GM12878 (cell line): ENCODE measurements around the gene LSM3. TPM values are rescaled to one million over a fixed set of nuclear protein-coding genes. Genes with fewer than 3 reads are reported as not detected.

ENCODE experiments used
- ATAC-seq: fragments of 200-7000 bp; cut with Tn5 transposase; 3 replicates; pipeline ENCODE4 v1.9.1; 2020; ENCODE audit warnings: mild to moderate bottlenecking, moderate library complexity
- BruUV-seq: library from RNA; stranded (reverse); fragments of 400-500 nt; replicated peaks from 2 replicates; lab custom pipeline; 2021; lab: Mats Ljungman, UMichigan
- CTCF ChIA-PET: fragments of 300-600 bp; sonication (Branson Sonifier 250); formaldehyde crosslinking; extraction: SDS; loops from one replicate; lab custom pipeline; 2021; ENCODE audit warnings: inconsistent platforms; lab: Yijun Ruan, JAX
- POLR2A ChIA-PET: fragments of 350-600 bp; formaldehyde crosslinking; extraction: SDS; loops from one replicate; lab custom pipeline; 2021; ENCODE audit warnings: inconsistent platforms; lab: Charles Lee
- RAD21 ChIA-PET: fragments of 300-600 bp; sonication (Branson Sonifier 250); formaldehyde crosslinking; loops from one replicate; lab custom pipeline; 2023; ENCODE audit warnings: antibody characterized with exemption; ENCODE audit not compliant: unreplicated experiment; lab: Charles Lee
- SMC1A ChIA-PET: fragments of 300-600 bp; sonication (Branson Sonifier 250); formaldehyde crosslinking; loops from one replicate; lab custom pipeline; 2023; ENCODE audit not compliant: unreplicated experiment, uncharacterized antibody; lab: Charles Lee
- DNase-seq: peaks from one replicate; pipeline ENCODE4 v3.0.0-alpha.2; 2011; ENCODE audit warnings: low read depth, low spot score
- FAIRE-seq: peaks from 3 replicates; lab custom pipeline; 2011; peaks lifted over from hg19 to GRCh38; lab: Jason Lieb, UNC
- H2AFZ ChIP-seq: 2 replicates; pipeline ENCODE4 v1.6.0; 2011; ENCODE audit warnings: low read depth, low read length, control low read depth; ENCODE audit not compliant: control insufficient read depth
- H3K27ac ChIP-seq: 2 replicates; pipeline ENCODE4 v1.5.1; 2011; ENCODE audit warnings: control low read depth; ENCODE audit not compliant: control insufficient read depth, insufficient read depth
- H3K27me3 ChIP-seq, 2 experiments: replicated peaks in 1 of 2; 2 replicates each; pipeline versions ENCODE4 v1.6.0 to v1.6.1; 2011; ENCODE audit warnings: low read length in 1 of 2; ENCODE audit not compliant: control insufficient read depth in 2 of 2, insufficient read depth in 2 of 2
- H3K36me3 ChIP-seq, 2 experiments: 2 replicates each; pipeline ENCODE4 v1.5.1; 2011; ENCODE audit warnings: low read length in 1 of 2; ENCODE audit not compliant: control insufficient read depth in 2 of 2, insufficient read depth in 2 of 2
- H3K4me1 ChIP-seq: 2 replicates; pipeline ENCODE4 v1.6.1; 2011; ENCODE audit warnings: mild to moderate bottlenecking, low read length, moderate library complexity, mixed read lengths; ENCODE audit not compliant: control insufficient read depth, insufficient read depth
- H3K4me2 ChIP-seq: 2 replicates; pipeline ENCODE4 v1.6.0; 2011; ENCODE audit warnings: control low read depth; ENCODE audit not compliant: control insufficient read depth, insufficient read depth
- H3K4me3 ChIP-seq: fragments of 200-600 bp; sonication (generic); 2 replicates; pipeline ENCODE4 v1.5.1; 2016
- H3K79me2 ChIP-seq: 2 replicates; pipeline ENCODE4 v1.6.0; 2011; ENCODE audit warnings: low read length; ENCODE audit not compliant: control insufficient read depth, insufficient read depth
- H3K9ac ChIP-seq: 2 replicates; pipeline ENCODE4 v1.8.0; 2011; ENCODE audit warnings: low read length, control low read depth, mixed read lengths; ENCODE audit not compliant: control insufficient read depth, insufficient read depth
- H3K9me3 ChIP-seq: replicated peaks from 3 replicates; pipeline ENCODE4 v1.5.1; 2011; ENCODE audit warnings: mild to moderate bottlenecking, low read length; ENCODE audit not compliant: control insufficient read depth, insufficient read depth
- H4K20me1 ChIP-seq: 2 replicates; pipeline ENCODE4 v1.6.0; 2011; ENCODE audit not compliant: control insufficient read depth, insufficient read depth
- CBX3 ChIP-seq: fragments of 200-600 bp; sonication (generic); IDR thresholded peaks from 2 replicates; pipeline ENCODE4 v1.6.1; 2016; ENCODE audit warnings: low read depth, borderline replicate concordance
- CHD4 ChIP-seq: fragments of 200-600 bp; sonication (generic); IDR thresholded peaks from 2 replicates; pipeline ENCODE4 v1.6.1; 2016; ENCODE audit warnings: mild to moderate bottlenecking
- CREB1 ChIP-seq: IDR thresholded peaks from 2 replicates; pipeline ENCODE4 v1.6.1; 2012; ENCODE audit warnings: low read depth, mild to moderate bottlenecking, inconsistent platforms
- CTCF ChIP-seq, 3 experiments: IDR thresholded peaks in 2 of 3; conservative IDR thresholded peaks in 1 of 3; 2 replicates each; pipeline ENCODE4 v1.5.1; 2011; ENCODE audit warnings: low read depth in 3 of 3, low read length in 3 of 3, mild to moderate bottlenecking in 3 of 3, control low read depth in 2 of 3, moderate library complexity in 2 of 3, inconsistent platforms in 1 of 3, mixed read lengths in 1 of 3; ENCODE audit not compliant: control insufficient read depth in 2 of 3, insufficient read depth in 1 of 3; ENCODE audit errors: extremely low read depth in 1 of 3
- FOXK2 ChIP-seq: fragments of 450-650 bp; IDR thresholded peaks from 2 replicates; pipeline ENCODE4 v1.6.1; 2017; ENCODE audit warnings: mild to moderate bottlenecking, moderate library complexity
- NFXL1 ChIP-seq: fragments of 450-650 bp; IDR thresholded peaks from 2 replicates; pipeline ENCODE4 v1.6.1; 2017; ENCODE audit warnings: antibody characterized with exemption, mild to moderate bottlenecking, borderline replicate concordance
- PAX8 ChIP-seq: fragments of 450-650 bp; IDR thresholded peaks from 2 replicates; pipeline ENCODE4 v1.6.1; 2017; ENCODE audit warnings: mild to moderate bottlenecking, moderate library complexity
- PML ChIP-seq: IDR thresholded peaks from 2 replicates; pipeline ENCODE4 v1.6.1; 2012; ENCODE audit warnings: low read length, inconsistent platforms
- RAD51 ChIP-seq: fragments of 450-650 bp; IDR thresholded peaks from 2 replicates; pipeline ENCODE4 v1.6.1; 2016; ENCODE audit warnings: moderate library complexity, mild to moderate bottlenecking, inconsistent platforms
- YBX1 ChIP-seq: fragments of 450-650 bp; IDR thresholded peaks from 2 replicates; pipeline ENCODE4 v1.6.1; 2016; ENCODE audit warnings: antibody characterized with exemption
- ZBED1 ChIP-seq: IDR thresholded peaks from 2 replicates; pipeline ENCODE4 v1.6.1; 2016; ENCODE audit warnings: borderline replicate concordance
- ZZZ3 ChIP-seq: IDR thresholded peaks from 2 replicates; pipeline ENCODE4 v1.6.1; 2011; ENCODE audit warnings: low read depth; ENCODE audit not compliant: control insufficient read depth, insufficient read length
- WGBS: methylation state at CpG from one replicate; pipeline ENCODE4 v1.1.6; 2016; ENCODE audit warnings: low lambda C conversion rate; ENCODE audit not compliant: insufficient replicate concordance, insufficient coverage; ENCODE audit errors: missing lambda C conversion rate; 5-methylcytosine and 5-hydroxymethylcytosine counted together
- in situ Hi-C: fragments of 300-500 bp; cut with MboI; formaldehyde crosslinking; loops from 9 replicates; pipeline ENCODE4 v1.14.3; 2018; ENCODE audit warnings: mixed read lengths
- intact Hi-C: fragments of 100-400 bp; cut with micrococcal nuclease; formaldehyde crosslinking; loops from one replicate; pipeline ENCODE4 v1.14.2; 2022; ENCODE audit not compliant: unreplicated experiment
- polyA plus RNA-seq, 11 experiments: library from polyadenylated mRNA; depleted of rRNA in 4 of 11; unstranded in 6 of 11; stranded (reverse) in 5 of 11; fragments of >200 nt; fragmentation: Nextera tagmentation in 4 of 11; fragmentation: Illumina TruSeq in 1 of 11; extraction: Ambion mirVana in 4 of 11; extraction: Trizol in 1 of 11; gene quantifications; 1 replicate in 1 of 11; 2 replicates in 10 of 11; pipeline versions ENCODE4 v1.2.1 to v1.2.3, GENCODE V29; 2011 to 2016; ENCODE audit warnings: inconsistent platforms in 2 of 11, missing spikeins in 2 of 11, low read depth in 1 of 11
- total RNA-seq, 4 experiments: library from RNA; depleted of rRNA in 3 of 4; stranded (reverse); fragments of >200 nt in 3 of 4; fragmentation: Illumina TruSeq in 1 of 4; extraction: Trizol in 1 of 4; gene quantifications; 2 replicates each; pipeline versions ENCODE4 v1.2.1 to v1.2.3, GENCODE V29; 2013 to 2021

The LSM3 gene
- total and polyA plus RNA-seq, 10 of the 15 experiments (the other 5 are each of a cell fraction or from before 2014, with no cell fraction given): 15.5 to 111 (median 29.1) TPM

- no peaks in the 10 kb centered on the region for H3K79me2 ChIP-seq
- no peaks in the 10 kb centered on the region for H3K27me3 ChIP-seq
- FAIRE-seq (no peak), DNase-seq (no peak)
- CTCF ChIA-PET: no interaction called here
- SMC1A ChIA-PET: no interaction called here
- no peaks in the 10 kb centered on the region for H4K20me1 ChIP-seq
- RAD21 ChIA-PET: no interaction called here
- H3K4me3 ChIP-seq: no peak overlapping the region
- BruUV-seq: no TSS peak
- WGBS: 94% methylated on average over 5 of the region's 5 CpGs
- no peak overlapping the region for H2AFZ ChIP-seq
- peaks cover 13 to 33% of the 10 kb centered on the region in 2 experiments for H3K36me3 ChIP-seq
- no peak overlapping the region for H3K9ac ChIP-seq
- POLR2A ChIA-PET: no interaction called here
- H3K4me1 ChIP-seq: no peaks in the 10 kb centered on the region
- in situ Hi-C loops: no loop called here
- no peaks in the 10 kb centered on the region for H3K9me3 ChIP-seq
- H3K4me2 ChIP-seq: no peak overlapping the region
- H3K27ac ChIP-seq: no peak overlapping the region
- no peak for TF ChIP-seq PML
- no peak for TF ChIP-seq FOXK2
- TF ChIP-seq ZBED1: no peak
- no peak for TF ChIP-seq CHD4
- TF ChIP-seq CBX3: no peak
- TF ChIP-seq CREB1: no peak
- no peak for TF ChIP-seq CTCF (IDR thresholded peaks at IDR 0.05 in 2 of 3, conservative IDR thresholded peaks at IDR 0.05 in 1 of 3; ENCODE audit: control insufficient read depth in 2 of 3, extremely low read depth in 1 of 3, insufficient read depth in 1 of 3, low read depth in 3 of 3, low read length in 3 of 3)
- TF ChIP-seq PAX8: no peak
- TF ChIP-seq ZZZ3: no peak
- TF ChIP-seq RAD51: no peak
- no peak for TF ChIP-seq YBX1
- no peak for TF ChIP-seq NFXL1
- TF ChIP-seq, all 136 proteins: peak for 0
- ATAC-seq: no peak
- intact Hi-C loops: no loop called here
Observed at GRCh38 chr3:14154276-14154675, 24.3 kb upstream of the LSM3 start.
